Activated CD4-positive, alpha-beta memory T cell treated with anti-CD3 and anti-CD28 coated beads for 36 hours (primary cell): ENCODE data around the gene KCTD1. TPM values are rescaled to one million over a fixed set of nuclear protein-coding genes. Genes with fewer than 3 reads are reported as not detected.

Experiments used
- CTCF ChIA-PET: fragments of 350-600 bp; sonication (Branson Sonifier 250); formaldehyde crosslinking; loops from one replicate; lab custom pipeline; 2021; ENCODE audit warnings: antibody characterized with exemption, inconsistent platforms; lab: Charles Lee
- POLR2A ChIA-PET: fragments of 350-600 bp; sonication (Branson Sonifier 250); formaldehyde crosslinking; loops from one replicate; lab custom pipeline; 2021; ENCODE audit warnings: antibody characterized with exemption; lab: Charles Lee
- DNase-seq: peaks from one replicate; pipeline ENCODE4 v3.0.0-alpha.2; 2020
- H3K27ac Mint-ChIP-seq: one replicate; pipeline ENCODE4 v1.8.0; 2021; ENCODE audit warnings: mixed read lengths
- H3K27me3 Mint-ChIP-seq: one replicate; pipeline ENCODE4 v1.8.0; 2021; ENCODE audit warnings: mixed read lengths
- H3K36me3 Mint-ChIP-seq: one replicate; pipeline ENCODE4 v1.8.0; 2021; ENCODE audit warnings: mixed read lengths
- H3K4me1 Mint-ChIP-seq: one replicate; pipeline ENCODE4 v1.8.0; 2021; ENCODE audit warnings: low read depth, mixed read lengths
- H3K4me3 Mint-ChIP-seq: one replicate; pipeline ENCODE4 v1.8.0; 2021; ENCODE audit warnings: mild to moderate bottlenecking, mixed read lengths
- H3K9me3 Mint-ChIP-seq: one replicate; pipeline ENCODE4 v1.8.0; 2021; ENCODE audit warnings: mixed read lengths
- intact Hi-C: fragments of 100-400 bp; cut with micrococcal nuclease; formaldehyde crosslinking; loops from one replicate; pipeline ENCODE4 v1.15.1; 2023
- total RNA-seq, 2 experiments: library from RNA; stranded (reverse); gene quantifications; one replicate each; pipeline ENCODE4 v1.2.3, GENCODE V29; 2021

Gene KCTD1
- total RNA-seq, 2 experiments from 2014 or later: 2.5 to 3.2 TPM

DNA sequence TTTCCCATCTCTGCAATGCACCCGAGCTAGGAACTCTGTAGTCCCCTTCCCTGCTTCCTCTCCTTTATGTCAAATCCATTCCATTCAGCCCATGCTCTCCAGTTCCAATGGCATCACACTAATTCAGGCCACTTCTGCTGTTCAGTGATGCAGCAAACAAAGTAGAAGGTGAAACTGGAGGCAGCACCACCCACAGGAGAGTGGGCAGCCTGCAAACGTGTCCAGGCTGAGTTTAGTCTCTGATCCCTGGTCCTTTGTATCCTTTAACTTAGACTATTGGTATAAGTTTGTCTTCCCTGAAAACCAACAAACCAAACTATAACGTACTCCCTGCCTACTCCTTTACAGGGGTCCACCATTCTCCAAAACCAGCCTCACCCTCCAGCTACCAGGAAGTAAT lies 14.7 kb upstream of the KCTD1 start:
- no peaks in the 10 kb centered on the region for H3K4me1 Mint-ChIP-seq
- H3K27me3 Mint-ChIP-seq: peaks cover 8% of the 10 kb centered on the region
- ChIA-PET CTCF (no interaction called here), POLR2A (no interaction called here)
- intact Hi-C loops: no loop called here
- no peaks in the 10 kb centered on the region for H3K9me3 Mint-ChIP-seq
- H3K27ac Mint-ChIP-seq: no peak overlapping the region
- no peak overlapping the region for H3K4me3 Mint-ChIP-seq
- DNase-seq: no peak
- no peaks in the 10 kb centered on the region for H3K36me3 Mint-ChIP-seq

DNA sequence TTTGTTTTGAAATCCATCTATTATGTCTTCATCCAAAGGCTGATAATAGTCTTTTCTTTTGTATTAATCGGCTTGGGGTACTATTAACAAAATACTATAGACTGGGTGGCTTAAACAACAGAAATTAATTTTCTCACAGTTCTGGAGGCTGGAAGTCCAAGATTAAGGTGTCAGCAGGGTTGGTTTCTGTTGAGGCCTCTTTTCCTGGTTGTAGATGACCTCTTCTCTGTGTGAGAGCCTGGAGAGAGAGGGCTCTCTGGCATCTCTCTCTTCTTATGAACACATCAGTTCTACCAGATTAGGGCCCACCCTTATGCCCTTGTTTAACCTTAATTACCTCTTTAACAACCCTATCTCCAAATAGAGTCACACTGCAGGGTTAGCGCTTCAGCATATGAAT lies 14.2 kb upstream of the KCTD1 start:
- Mint-ChIP-seq H3K27ac (no peak overlapping the region), H3K4me3 (no peak overlapping the region), H3K27me3 (peaks cover 9% of the 10 kb centered on the region), H3K4me1 (no peaks in the 10 kb centered on the region), H3K36me3 (no peaks in the 10 kb centered on the region), H3K9me3 (no peaks in the 10 kb centered on the region)
- ChIA-PET CTCF (no interaction called here), POLR2A (no interaction called here)
- DNase-seq: no peak
- intact Hi-C loops: no loop called here

DNA sequence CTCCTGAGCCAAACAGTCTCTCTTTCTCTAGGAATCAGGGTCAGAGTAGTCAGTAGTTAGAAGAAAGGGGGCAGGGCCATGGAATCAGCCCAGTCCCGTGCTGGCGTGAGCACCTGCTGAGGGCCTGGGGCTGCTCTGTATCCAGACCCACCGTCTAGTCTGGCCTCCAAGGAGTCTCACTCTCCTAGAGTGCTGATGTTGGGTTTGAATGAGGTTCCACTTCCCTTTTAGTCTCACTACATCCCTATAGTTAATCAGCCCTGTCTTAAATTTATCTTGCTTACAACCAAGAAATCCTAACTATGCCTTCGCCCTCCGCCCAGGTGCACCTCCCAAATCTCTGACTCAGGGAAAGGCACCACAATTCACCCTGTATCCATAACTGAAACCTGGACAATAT lies 13.4 kb upstream of the KCTD1 start:
- intact Hi-C loops: no loop called here
- H3K9me3 Mint-ChIP-seq: no peaks in the 10 kb centered on the region
- no peak overlapping the region for H3K27ac Mint-ChIP-seq
- POLR2A ChIA-PET: no interaction called here
- H3K4me1 Mint-ChIP-seq: no peaks in the 10 kb centered on the region
- CTCF ChIA-PET: no interaction called here
- no peaks in the 10 kb centered on the region for H3K36me3 Mint-ChIP-seq
- no peak for DNase-seq
- H3K27me3 Mint-ChIP-seq: peaks cover 10% of the 10 kb centered on the region
- no peak overlapping the region for H3K4me3 Mint-ChIP-seq

DNA sequence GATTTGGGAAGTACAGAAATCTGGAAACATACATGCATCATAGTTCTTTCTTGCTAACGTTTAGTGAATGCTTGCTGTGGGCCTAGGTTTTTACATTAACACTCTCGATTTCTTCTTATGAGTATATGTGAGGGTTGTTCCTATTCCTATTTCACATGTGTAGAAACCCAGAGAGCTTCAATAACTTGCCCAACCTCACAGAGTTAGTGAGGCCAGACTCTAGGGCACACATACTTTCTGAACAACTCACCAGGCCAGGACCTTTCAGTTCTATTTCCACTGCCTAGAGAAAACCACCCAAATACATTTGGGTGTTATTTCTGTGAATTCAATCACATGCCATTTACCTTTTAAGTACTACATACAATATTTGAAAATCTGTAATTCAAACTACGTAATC lies 8.2 kb upstream of the KCTD1 start:
- H3K4me1 Mint-ChIP-seq: no peaks in the 10 kb centered on the region
- DNase-seq: no peak
- H3K27me3 Mint-ChIP-seq: peaks cover 24% of the 10 kb centered on the region
- H3K4me3 Mint-ChIP-seq: no peak overlapping the region
- CTCF ChIA-PET: no interaction called here
- POLR2A ChIA-PET: no interaction called here
- H3K36me3 Mint-ChIP-seq: no peaks in the 10 kb centered on the region
- no peaks in the 10 kb centered on the region for H3K9me3 Mint-ChIP-seq
- intact Hi-C loops: loop anchor here (10.0 kb wide), 2 partner anchors 332 to 512 kb away; partner anchors contain the start of gene TAF4B
- H3K27ac Mint-ChIP-seq: no peak overlapping the region

DNA sequence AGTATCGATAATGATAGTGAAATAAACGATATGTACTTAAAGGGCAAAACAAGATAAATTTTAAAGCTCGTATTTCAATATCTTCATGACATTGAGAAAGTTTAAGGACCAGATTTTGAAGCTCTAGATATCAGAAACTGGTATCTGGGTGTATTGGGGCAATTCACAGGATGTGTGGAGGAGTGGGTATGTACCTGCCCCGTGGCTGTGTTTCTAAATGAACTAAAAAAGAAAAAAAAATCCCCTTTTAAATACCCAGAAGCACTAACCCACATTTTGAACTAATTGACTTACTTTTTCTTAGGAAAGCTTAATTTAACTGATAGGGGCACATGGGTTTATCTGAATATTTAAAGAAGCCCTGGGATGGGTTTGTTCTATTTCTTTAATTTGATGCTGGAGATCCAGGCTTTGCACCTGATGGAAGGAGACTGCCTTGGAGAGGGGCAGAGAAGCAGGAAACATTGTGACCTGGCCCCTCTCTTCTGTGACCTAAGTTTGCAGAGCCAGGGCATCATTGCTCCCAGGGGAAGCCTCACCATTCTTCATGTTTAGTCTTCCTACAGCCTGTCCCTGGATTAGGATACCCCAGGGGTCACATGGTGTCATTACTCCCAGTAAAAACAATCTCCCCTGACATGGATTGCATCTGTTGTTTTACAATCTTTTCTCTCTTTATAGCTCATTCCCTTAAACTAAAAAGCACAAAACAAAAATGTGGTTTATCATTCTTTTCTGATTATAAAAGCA lies 7.6 kb upstream of the KCTD1 start:
- DNase-seq: no peak
- Mint-ChIP-seq H3K27ac (no peak overlapping the region), H3K27me3 (peaks cover 28% of the 10 kb centered on the region), H3K4me3 (no peak overlapping the region), H3K36me3 (no peaks in the 10 kb centered on the region), H3K9me3 (no peaks in the 10 kb centered on the region), H3K4me1 (peaks cover 3% of the 10 kb centered on the region)
- CTCF ChIA-PET: no interaction called here
- intact Hi-C loops: loop anchor here (10.0 kb wide), 2 partner anchors 331 to 511 kb away; partner anchors contain the start of gene TAF4B
- POLR2A ChIA-PET: no interaction called here

DNA sequence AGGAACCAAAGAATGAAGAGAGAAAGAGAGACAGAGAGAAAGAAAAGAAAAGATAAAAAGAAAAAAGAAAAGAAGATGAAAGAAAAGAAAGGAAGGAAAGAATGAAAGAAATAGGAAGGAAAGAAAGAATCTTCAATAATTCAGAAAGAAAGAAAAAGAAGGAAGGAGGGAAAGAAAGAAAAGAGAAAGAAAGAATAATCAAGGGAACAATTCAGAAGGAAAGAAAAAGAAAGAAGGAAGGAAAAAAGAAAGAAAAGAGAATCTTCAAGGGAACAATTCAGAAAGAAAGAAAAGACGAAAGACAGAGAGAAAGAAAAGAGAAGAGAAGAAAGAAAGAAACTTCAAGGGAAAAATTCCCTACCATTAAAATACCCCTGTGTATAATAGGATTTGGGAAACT lies 5.6 kb upstream of the KCTD1 start:
- H3K27ac Mint-ChIP-seq: no peak overlapping the region
- H3K27me3 Mint-ChIP-seq: peaks cover 38% of the 10 kb centered on the region
- ChIA-PET CTCF (no interaction called here), POLR2A (no interaction called here)
- no peak overlapping the region for H3K4me3 Mint-ChIP-seq
- intact Hi-C loops: loop anchor here (5.0 to 10.0 kb wide), 3 partner anchors 103 to 509 kb away; partner anchors contain the start of gene TAF4B
- H3K36me3 Mint-ChIP-seq: no peaks in the 10 kb centered on the region
- no peak for DNase-seq
- H3K9me3 Mint-ChIP-seq: no peaks in the 10 kb centered on the region
- H3K4me1 Mint-ChIP-seq: peaks cover 10% of the 10 kb centered on the region

DNA sequence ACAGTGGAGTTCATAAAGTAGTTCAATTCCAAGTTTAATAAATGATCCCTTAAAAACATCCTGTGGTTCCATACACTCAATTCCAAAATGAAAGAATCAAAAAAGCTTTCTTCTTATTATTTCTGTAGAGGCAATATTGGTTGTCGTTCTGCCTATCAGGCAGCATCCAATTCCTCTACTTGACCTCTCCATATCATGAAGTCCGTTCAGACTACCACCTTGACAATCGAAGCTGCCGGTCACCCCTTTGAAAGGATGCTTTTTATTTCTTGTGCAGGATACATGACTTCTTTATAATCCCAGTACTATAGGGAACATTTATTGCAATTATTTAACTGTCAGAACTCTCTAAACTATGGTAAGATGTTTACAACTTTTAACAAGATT lies 3.3 kb upstream of the KCTD1 start:
- DNase-seq: no peak
- CTCF ChIA-PET: interaction anchor here (1.6 kb wide), 1 partner anchor 168 kb away, joined by 4 read pairs; no protein-coding TSS in a partner anchor
- POLR2A ChIA-PET: no interaction called here
- Mint-ChIP-seq H3K27ac (no peak overlapping the region), H3K9me3 (no peaks in the 10 kb centered on the region), H3K36me3 (no peaks in the 10 kb centered on the region), H3K27me3 (peaks cover 36% of the 10 kb centered on the region), H3K4me1 (peaks cover 16% of the 10 kb centered on the region), H3K4me3 (no peak overlapping the region)
- intact Hi-C loops: loop anchor here (5.0 to 10.0 kb wide), 3 partner anchors 106 to 507 kb away; partner anchors contain the start of gene TAF4B

DNA sequence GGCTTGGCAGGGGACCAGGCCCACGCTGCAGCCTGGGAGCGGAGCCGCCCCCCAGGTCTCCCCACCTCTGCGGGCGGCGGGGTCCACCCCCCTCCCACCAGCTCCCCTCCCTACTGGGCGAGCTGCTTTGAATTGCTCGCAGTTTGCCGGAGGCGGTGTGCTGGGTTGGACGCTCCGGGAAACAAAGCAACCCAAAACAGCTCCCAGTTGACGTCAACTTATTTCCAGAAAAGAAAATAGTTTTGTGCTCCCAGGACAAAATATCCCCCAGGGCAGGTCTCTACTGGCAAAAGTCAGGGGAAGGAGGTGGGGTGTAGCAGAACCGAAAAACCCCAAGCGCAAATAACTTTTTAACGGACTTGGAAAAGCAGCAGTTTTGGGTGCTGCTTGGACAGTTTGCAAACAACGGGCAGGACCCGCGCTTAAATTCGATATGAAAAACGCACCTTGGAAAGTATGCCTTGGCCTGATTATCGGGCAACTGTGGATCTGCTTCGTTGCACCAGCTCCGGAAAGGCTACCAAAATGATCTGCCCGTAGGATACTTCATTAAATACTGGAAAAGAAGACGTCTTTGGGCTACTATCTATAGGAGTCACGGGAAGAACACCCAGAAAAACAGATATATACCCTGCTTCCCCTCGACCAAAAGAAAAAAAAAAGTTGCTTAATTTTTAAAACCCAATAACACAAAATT lies 2.8 kb upstream of the KCTD1 start:
- Mint-ChIP-seq H3K4me3 (no peak overlapping the region), H3K27ac (no peak overlapping the region), H3K9me3 (no peaks in the 10 kb centered on the region)

DNA sequence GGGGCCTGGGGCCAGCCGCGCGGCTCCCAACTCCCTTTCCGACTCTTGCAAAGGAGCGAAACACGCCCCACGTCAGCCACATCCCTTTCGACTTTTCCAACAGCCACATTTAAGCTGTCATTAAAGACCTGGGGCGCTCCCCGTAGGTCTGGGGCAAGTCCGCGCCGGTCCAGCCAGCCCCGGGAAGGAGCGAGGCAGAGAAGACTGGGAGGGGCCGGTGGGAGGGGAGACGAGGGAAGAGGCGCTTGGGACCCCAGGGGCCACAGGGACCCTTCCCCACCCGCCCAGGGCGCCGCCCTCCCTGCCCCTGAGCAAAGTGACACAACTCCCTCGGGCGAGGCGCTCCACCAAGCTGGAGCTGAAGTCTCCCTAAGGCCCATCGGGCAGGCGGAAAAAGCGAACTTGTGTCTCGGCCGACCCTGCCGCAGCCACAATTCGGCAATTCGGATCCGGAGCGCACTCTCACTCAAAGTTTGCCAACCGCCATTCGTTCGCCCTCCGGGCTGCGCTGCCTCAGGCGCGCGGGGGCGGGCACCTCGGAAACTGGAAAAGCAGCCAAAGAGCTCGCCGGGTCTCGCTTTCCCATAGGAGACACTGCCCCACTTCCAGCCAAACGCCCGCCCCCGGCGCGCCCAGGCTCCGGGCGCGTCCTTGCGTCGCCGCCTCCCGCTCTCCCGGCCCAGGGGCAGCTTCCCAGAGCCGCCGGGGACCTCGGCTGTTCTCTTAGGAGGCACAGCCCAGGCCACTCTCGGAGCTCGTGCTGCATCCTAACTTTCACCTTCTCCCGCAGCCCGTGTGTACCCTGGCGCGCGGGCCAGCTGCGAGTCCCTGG lies 1.1 kb upstream of the KCTD1 start:
- CTCF ChIA-PET: no interaction called here
- Mint-ChIP-seq H3K4me1 (peaks cover 36% of the 10 kb centered on the region), H3K27me3 (peaks cover 31% of the 10 kb centered on the region), H3K4me3 (peak overlapping the region; percentile 60), H3K27ac (no peak overlapping the region), H3K36me3 (peaks cover 2% of the 10 kb centered on the region), H3K9me3 (no peaks in the 10 kb centered on the region)
- POLR2A ChIA-PET: interaction anchor here (0.8 kb wide), 1 partner anchor 17 kb away, joined by 4 read pairs; no protein-coding TSS in a partner anchor
- intact Hi-C loops: loop anchor here (2.0 to 10.0 kb wide), 5 partner anchors 92 to 505 kb away; partner anchors contain the start of gene TAF4B
- peak; percentile 22 for DNase-seq

More for the DNA sequence above, 2.8 kb upstream of the KCTD1 start:
- POLR2A ChIA-PET: no interaction called here
- H3K36me3 Mint-ChIP-seq: peaks cover 2% of the 10 kb centered on the region
- CTCF ChIA-PET: no interaction called here
- peaks cover 31% of the 10 kb centered on the region for H3K27me3 Mint-ChIP-seq
- DNase-seq: no peak
- H3K4me1 Mint-ChIP-seq: peaks cover 22% of the 10 kb centered on the region
- intact Hi-C loops: loop anchor here (5.0 to 10.0 kb wide), 3 partner anchors 106 to 506 kb away; partner anchors contain the start of gene TAF4B

DNA sequence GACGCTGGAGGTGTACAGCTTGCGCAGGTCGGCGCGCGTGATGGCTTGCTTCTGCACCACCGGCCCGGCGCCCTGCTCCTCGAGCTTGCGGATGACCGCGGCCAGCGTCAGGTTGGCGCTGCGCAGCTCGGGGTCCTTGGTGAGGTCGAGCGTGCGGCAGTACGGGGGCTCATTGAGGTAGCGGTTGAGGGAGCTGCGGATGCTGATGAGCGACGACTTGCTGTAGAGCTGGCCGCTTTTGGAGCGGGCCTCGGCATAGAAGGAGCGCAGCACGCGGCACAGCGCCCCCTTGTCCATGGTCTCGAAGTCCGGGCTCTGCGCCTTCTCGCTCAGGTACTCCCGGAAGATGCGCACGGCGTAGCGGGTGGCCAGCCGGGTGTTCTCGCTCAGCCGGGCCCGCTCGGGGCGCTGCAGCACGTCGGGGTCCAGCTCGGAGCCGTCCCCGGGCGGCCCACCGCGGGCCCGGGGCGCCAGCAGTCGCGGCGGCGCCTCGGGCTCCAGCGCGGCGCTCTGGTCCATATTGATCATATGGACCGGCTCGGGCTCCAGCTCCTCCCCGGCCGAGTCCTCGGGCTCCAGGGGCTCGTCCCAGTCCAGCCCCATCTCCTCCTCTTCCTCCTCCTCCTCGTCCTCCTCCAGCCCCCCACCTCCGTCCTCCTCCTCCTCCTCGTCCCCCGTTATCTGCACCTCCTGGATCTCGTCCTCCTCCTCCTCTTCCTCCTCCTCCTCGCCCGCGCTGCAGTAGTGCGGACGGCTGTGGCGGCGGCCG lies 523 bp downstream of the KCTD1 start:
- peaks cover 43% of the 10 kb centered on the region for H3K4me1 Mint-ChIP-seq
- POLR2A ChIA-PET: interaction anchor here (1.3 kb wide), 1 partner anchor 333 kb away, joined by 3 read pairs; no protein-coding TSS in a partner anchor
- CTCF ChIA-PET: interaction anchor here (0.6 to 1.7 kb wide), 5 partner anchors 16 to 537 kb away, joined by 3 to 10 read pairs (median 3); no protein-coding TSS in a partner anchor
- intact Hi-C loops: loop anchor here (1.0 to 5.0 kb wide), 4 partner anchors 25 to 458 kb away; partner anchors contain the start of gene SS18
- H3K9me3 Mint-ChIP-seq: no peaks in the 10 kb centered on the region
- no peak overlapping the region for H3K27ac Mint-ChIP-seq
- peak; percentile 72 for DNase-seq
- peaks cover 24% of the 10 kb centered on the region for H3K27me3 Mint-ChIP-seq
- peak overlapping the region; percentile 75 for H3K4me3 Mint-ChIP-seq
- H3K36me3 Mint-ChIP-seq: peaks cover 2% of the 10 kb centered on the region
